Ecto neural progenitor cell (in vitro differentiated cells): ENCODE data around the gene MACROD2.

Source experiments
- DNase-seq: peaks from one replicate; pipeline ENCODE4 v3.0.0-alpha.2; 2018; ENCODE audit warnings: low spot score

MACROD2 gene

DNA sequence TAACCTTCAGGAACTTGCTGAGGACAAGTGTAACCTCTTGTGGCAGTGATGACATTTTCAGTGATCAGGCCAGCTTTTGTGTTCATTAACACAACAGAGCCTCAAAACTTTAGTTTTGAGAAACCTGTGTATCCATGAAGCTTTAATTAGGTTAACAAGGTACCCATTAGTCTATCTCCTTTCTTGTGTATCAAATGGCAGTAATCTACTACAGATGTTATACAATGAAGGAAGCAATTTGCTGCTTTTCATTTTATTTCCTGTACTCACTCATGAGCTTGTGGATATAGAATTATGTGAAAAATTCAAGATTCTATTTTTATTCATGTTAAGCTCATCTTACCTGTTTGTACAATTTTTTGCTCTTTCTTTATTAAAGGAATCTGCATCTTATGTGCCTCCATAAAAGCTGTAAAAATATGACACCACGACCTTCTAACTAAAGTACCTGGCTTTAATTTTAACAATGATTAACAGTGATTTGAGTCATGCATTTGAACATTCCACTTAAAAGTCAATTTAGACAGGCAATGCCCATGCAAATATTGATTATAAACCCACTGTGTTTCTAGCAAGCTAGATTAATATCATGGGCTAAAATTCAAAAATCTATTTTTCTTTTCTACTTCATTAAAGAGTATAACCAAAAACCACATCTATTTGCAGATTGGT, 1680.6 kb downstream of the MACROD2 start:
- DNase-seq, result no peak

- no peak for DNase-seq
Measured at GRCh38 chr20:15676815-15677214, 1681.5 kb downstream of the MACROD2 start.

DNA sequence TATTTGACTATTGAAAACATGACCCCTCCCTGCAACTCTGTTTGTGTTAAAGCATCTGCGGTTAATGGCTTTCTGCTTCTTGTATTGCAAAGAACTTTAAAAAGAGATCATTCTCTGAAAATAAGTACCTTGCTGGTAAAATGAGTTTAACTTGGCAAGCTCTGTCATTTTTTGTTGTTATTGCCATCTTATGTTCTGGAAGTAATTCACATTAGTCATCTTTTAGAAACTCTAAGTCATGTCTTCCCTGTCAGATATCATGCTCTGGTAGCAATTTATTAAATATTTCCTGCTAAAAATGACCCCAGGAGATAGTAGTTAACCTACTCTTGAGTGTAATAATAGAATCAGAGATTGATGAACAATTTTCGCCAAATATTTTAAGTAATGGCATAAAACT, 1687.4 kb downstream of the MACROD2 start:
- DNase-seq, result no peak

DNA sequence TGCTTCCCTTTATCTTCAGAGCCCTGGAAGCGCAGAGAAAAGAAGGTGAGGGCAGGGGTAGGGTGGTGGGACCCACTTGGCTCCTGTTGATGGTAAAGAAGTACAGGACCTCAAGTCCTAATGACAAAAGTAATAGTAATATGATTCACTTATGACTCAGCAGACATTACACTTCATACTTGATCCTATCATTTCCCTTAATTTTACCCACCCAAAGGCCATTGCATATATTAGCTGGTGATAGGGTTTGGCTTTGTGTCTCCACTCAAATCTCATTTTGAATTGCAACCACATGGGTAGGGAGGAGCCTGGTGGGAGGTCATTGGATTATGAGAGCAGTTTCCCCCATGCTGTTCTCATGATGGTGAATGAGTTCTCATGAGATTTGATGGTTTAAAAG, 1697.3 kb downstream of the MACROD2 start:
- no peak for DNase-seq

DNA sequence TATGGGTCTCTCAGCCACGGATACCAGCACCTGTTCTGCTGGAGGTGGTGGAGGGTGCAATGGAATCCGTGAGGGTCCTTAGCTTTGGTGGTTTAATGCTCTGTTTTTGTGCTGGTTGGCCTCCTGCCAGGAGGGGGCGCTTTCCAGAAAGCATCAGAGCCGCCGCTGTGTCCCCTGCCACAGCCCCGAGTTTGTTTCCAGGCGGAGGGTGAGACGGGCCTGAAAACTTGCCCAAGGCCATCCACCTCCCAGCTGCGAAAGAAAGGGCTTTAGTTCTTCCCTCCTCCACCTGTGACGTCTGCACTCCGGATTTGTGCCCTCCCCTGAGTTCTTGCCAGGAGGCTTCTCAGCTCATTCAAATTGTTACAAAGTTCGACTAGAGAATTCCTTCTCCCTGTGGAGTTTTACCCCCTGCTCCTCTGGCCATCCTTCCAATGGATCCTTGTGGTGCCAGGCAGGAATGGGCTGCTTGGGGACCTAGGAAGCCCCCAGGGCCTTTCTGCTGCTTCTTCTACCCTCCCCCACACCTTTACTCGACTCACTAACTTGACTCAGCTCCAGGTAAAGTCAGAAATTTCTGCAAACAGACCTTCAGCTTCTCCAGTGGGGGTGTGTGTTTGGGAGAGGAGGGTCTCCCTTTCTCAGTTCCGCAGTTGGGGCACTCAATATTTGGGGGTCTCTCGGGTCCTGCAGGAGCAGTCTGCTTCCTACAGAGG, 1704.3 kb downstream of the MACROD2 start:
- no peak for DNase-seq

GRCh38 chr20:15700147-15700765, 1704.9 kb downstream of the MACROD2 start:
- peak; percentile 49 for DNase-seq

DNA sequence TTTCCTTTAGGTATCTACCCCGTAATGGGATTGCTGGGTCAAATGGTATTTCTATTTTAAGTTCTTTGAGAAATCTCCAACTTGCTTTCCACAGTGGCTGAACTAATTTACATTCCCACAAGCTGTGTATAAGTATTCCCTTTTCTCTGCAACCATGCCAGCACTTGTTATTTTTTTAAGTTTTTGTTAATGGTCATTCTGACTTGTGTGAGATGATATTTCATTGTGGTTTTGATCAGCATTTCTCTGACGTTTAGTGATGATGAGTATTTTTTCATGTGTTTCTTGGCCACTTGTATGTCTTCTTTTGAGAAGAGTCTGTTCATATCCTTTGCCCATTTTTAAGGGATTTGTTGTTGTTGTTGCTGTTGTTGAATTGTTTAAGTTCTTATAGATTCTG, 1706.8 kb downstream of the MACROD2 start:
- no peak for DNase-seq

GRCh38 chr20:15703171-15703911, 1708.0 kb downstream of the MACROD2 start:
- DNase-seq, result no peak

- no peak for DNase-seq
Measured at GRCh38 chr20:15705975-15706374, 1710.7 kb downstream of the MACROD2 start.

- DNase-seq, result no peak
Measured at GRCh38 chr20:15706719-15707118, 1711.4 kb downstream of the MACROD2 start.

- peak; percentile 66 for DNase-seq
Measured at GRCh38 chr20:15708984-15709598, 1713.8 kb downstream of the MACROD2 start.

DNA sequence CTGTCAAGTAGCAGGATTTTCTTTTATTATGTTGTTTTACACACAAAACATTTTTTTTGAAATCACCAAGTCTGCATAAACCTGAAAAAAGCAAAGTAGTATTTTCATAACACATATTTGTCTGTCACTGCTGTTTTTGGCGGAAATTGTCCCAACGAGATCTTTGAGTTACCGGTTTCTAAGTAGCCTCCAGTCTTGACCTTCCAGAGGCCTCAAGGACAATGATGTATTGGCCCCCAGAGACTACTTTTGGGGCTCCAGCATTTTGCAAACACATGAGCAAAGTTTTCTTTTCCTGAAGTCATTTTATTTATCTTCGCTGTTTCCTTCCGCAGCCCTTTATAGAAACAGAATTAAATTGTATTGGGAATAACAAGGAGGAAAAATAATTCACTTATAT, 1715.3 kb downstream of the MACROD2 start:
- DNase-seq, result no peak

DNA sequence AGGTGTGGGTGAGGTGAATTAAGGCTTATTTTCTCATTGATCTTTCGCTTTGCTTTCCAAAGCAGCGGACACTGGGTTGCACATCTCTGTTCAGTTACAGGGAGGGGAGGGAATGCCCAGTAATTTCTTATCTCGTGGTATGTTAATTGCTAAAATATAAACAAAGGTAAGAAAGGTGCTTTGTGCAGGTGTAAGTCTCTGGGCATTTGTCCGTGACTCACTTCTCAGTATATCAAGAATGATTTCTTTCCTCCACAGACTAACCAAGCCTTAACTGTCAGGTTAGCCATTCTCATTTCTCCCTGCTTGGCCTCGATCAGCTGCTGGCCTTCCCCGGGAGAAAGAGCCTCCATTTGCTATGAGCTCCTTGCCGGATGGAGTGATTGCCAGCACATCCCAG, 1715.9 kb downstream of the MACROD2 start:
- DNase-seq, result no peak

DNA sequence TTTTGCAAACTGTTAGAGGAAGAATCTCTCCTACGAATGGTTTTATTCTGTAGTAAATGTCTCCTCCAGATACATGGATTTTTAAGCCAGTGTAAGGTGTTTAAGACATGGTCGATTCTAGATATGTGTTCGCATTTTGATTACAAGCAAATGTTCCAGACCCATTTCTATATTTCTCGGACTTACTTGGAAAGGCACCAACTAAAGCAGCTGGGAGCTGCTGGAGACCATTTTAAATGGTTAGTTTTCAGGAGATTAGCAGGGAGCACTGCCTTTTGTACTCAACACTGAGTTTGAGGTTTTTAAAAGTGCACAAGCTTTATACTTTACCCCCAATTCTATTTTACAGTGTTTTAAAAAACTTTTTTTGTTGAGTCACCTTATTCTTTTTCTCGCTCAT, 1720.9 kb downstream of the MACROD2 start:
- DNase-seq, result no peak

DNA sequence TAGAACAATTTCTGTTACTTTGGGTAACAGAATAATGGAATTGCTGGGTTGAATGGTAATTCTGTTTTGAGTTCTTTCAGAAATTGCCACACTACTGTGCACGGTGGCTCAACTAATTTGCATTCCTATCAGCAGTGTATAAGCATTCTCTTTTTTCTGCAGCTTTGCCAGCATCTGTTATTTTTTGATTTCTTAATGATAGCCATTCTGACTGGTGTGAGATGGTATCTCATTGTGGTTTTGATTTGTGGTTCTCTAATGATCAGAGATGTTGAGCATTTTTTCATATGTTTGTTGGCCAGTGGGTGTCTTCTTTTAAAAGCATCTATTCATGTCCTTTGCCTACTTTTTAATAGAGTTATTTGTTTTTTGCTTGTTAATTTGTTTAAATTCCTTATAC, 1731.1 kb downstream of the MACROD2 start:
- DNase-seq, result no peak

DNA sequence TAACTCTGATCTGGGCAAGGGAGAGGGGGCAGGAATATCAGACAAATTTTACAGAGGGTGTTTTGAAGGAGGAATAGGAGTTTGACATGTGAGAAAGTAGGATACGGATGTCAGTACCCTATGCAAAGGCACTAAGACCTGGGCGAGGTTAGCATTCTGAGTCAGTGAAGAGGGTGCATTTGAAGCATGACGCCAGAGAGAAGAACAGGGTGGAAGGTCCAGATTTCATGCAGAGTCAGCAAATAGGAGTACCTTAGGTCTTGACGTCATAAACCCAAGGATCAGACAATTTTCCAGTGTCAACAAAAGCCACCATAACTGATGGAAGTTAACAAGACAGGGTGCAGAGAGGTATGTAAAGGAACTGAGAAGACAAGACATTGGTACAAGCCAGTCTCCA, 1738.7 kb downstream of the MACROD2 start:
- no peak for DNase-seq

- DNase-seq, result no peak
Measured at GRCh38 chr20:15739035-15739434, 1743.7 kb downstream of the MACROD2 start.

DNA sequence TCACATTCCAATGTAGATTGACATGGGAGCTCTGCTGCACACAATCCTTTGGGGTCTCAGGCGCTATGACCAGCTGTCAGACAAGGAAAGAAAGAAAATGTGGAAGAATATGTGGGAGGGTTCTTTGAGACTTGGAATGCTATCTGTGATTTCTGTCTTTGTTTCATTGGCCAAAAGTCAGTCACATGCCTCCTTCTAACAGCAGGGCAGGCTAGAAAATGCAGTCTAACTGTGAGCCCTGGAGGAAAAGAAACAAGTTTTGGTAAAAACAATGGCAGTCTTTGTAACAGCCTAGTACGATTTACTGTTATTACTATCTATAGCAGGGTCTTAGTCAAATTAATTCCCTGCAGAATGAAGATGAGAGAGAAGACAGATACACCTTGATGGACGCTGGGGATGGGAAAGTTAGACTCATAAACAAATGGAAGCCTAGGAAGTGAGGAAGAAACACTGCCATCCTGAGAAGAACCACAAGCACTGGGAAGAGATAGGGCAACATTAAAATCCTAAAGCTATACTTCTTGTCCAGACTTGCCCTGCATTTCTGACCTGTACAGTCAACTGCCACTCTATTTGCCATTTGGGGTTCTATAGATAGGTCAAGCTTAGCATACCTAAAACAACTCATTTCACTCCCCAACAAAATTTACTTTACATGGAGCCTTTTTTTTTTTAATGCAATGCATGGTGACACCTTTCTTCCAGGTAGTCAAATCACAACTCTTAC, 1744.9 kb downstream of the MACROD2 start:
- DNase-seq, result no peak

DNA sequence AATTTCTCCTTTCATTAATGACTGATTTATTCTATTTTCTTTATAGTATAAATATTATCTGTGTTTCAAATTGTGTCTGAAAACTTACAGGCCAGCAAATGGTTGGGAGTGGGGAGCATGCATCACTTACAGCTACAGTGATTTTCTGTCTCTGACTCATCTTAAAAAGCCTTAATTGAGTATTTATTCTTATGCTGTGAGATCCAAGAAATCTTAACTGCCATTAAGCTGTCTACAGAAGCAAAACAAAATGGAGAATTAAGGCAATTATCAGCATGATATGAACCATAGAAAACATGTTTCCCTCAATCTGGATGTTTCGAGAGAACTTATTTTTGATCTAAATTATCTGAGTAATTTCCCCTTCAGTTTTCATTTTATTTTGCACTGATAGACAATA, 1746.8 kb downstream of the MACROD2 start:
- DNase-seq, result no peak

- DNase-seq, result no peak
Measured at GRCh38 chr20:15742627-15743026, 1747.3 kb downstream of the MACROD2 start.

- no peak for DNase-seq
Measured at GRCh38 chr20:15756002-15756753, 1760.9 kb downstream of the MACROD2 start.
